ENCODE results near the gene PI4K2A.

Gene PI4K2A

GRCh38 chr10:97708167-97708566 is 67.7 kb downstream of the PI4K2A start:
- H3K4me1 ChIP-seq (ENCODE audit: insufficient read depth, low read length) = peaks cover 2% of the 10 kb centered on the region
- peaks cover 3% of the 10 kb centered on the region for H3K27me3 ChIP-seq (ENCODE audit: insufficient read depth, low read length)
- H2AFZ ChIP-seq (ENCODE audit: low read depth, low read length) = no peak overlapping the region
- no peaks in the 10 kb centered on the region for H3K9me3 ChIP-seq (ENCODE audit: low read length)
- H3K4me3 ChIP-seq (ENCODE audit: low read length) = no peak overlapping the region
- no peaks in the 10 kb centered on the region for H3K36me3 ChIP-seq (ENCODE audit: insufficient read depth, low read length)

DNA sequence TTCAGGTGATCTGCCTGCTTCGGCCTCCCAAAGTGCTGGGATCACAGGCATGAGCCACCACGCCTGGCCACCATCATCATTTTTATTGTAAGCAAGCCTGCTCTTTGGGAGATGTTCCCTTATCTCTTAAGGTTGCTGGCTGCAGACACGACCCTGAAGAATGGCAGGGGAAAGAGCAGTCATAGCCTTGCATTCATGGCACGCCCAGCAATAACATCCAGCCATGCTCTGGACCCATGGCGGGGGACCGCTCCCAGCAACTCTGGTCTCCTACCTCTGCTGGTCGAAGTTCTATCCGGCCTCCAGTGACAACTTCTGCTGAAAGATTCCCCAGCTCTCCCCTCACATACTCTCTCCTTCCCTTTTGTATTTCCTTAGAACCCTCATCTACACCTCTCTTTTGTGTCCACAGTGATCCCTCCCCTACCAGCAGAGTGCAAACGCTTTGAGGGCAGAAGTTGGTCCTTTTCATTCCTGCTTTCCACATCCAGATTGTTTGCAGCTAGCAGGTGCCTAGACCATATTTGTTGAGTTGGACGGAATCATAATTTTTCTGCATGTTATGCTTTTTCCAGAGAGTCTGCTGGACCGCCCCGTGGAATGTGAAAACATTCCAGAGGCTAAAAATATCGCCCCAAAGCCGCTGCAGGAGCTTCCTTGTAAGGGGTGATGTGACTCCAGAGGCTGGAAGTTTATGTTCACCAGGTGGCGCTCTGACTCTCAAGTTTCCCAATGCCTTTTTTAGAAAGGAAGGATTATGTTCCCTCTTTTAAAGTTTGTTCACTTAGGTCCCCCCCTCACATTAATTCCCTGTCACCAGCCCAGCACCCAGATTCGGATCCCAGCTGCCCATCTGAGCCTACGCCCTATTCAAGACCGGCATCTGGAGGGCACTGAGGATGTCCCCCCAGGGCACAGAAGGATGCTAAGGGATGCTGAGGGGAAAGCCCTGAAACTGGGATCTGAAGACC is 68.8 kb downstream of the PI4K2A start:
- Histone ChIP-seq H3K9me3 (ENCODE audit: low read length) (no peaks in the 10 kb centered on the region), H3K4me1 (ENCODE audit: insufficient read depth, low read length) (peaks cover 2% of the 10 kb centered on the region), H3K4me3 (ENCODE audit: low read length) (no peak overlapping the region), H3K27me3 (ENCODE audit: insufficient read depth, low read length) (peaks cover 3% of the 10 kb centered on the region), H2AFZ (ENCODE audit: low read depth, low read length) (no peak overlapping the region), H3K36me3 (ENCODE audit: insufficient read depth, low read length) (no peaks in the 10 kb centered on the region)

GRCh38 chr10:97711640-97712572 is 71.4 kb downstream of the PI4K2A start:
- Histone ChIP-seq H2AFZ (ENCODE audit: low read depth, low read length) (no peak overlapping the region), H3K4me3 (ENCODE audit: low read length) (no peak overlapping the region), H3K9me3 (ENCODE audit: low read length) (no peaks in the 10 kb centered on the region), H3K36me3 (ENCODE audit: insufficient read depth, low read length) (no peaks in the 10 kb centered on the region), H3K27me3 (ENCODE audit: insufficient read depth, low read length) (peaks cover 3% of the 10 kb centered on the region), H3K4me1 (ENCODE audit: insufficient read depth, low read length) (peaks cover 2% of the 10 kb centered on the region)

DNA sequence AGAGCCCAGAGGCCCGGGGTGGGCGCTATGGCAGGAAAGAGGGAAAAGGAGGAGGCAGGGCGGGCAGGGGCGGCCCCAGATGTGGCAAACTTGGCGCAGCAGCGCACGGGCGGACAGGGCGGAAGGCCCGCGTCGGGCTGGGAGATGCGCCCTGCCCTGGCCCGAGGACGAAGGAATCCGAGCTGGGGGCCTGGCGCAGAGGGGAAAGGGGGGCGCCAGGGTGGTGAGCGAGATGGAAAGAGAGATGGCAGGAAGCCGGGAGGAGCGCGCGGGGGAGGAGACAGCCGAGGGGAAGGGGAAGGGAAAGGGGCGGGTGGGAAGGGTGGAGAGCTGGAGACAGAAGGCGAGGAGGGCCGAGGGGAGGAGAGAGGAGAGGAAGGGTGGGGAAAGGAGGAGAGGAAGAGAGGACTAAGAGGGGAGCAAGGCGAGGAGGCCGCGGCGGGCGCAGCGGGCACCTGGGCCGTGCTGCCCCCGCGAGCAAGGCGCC is 72.9 kb downstream of the PI4K2A start, which contains the start of gene MARVELD1:
Gene MARVELD1, plus strand, starts transcription at position 392 of the 487 bp plus-strand sequence. CDS start 147 bp downstream, outside the sequence.
- Histone ChIP-seq H3K27me3 (ENCODE audit: insufficient read depth, low read length) (peaks cover 3% of the 10 kb centered on the region), H3K4me1 (ENCODE audit: insufficient read depth, low read length) (peaks cover 2% of the 10 kb centered on the region), H2AFZ (ENCODE audit: low read depth, low read length) (peak within 1 kb of the TSS; percentile 57), H3K9me3 (ENCODE audit: low read length) (no peaks in the 10 kb centered on the region), H3K36me3 (ENCODE audit: insufficient read depth, low read length) (no peaks in the 10 kb centered on the region), H3K4me3 (ENCODE audit: low read length) (peak within 1 kb of the TSS; percentile 44)

DNA sequence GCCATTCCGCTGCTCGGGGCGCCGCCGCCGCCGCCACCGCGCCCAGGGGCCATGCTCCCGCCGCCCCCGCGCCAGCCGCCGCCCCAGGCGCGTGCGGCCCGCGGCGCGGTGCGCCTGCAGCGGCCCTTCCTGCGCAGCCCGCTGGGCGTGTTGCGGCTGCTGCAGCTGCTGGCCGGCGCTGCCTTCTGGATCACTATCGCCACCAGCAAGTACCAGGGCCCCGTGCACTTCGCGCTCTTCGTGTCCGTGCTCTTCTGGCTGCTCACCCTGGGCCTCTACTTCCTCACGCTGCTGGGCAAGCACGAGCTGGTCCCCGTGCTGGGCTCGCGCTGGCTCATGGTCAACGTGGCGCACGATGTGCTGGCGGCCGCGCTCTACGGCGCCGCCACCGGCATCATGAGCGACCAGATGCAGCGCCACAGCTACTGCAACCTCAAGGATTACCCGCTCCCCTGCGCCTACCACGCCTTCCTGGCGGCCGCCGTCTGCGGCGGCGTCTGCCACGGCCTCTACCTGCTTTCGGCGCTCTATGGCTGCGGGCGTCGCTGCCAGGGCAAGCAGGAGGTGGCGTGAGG is 73.4 kb downstream of the PI4K2A start:
- peaks cover 6% of the 10 kb centered on the region for H3K4me1 ChIP-seq (ENCODE audit: insufficient read depth, low read length)

GRCh38 chr10:97714401-97715258 is 74.2 kb downstream of the PI4K2A start:
- Histone ChIP-seq H3K36me3 (ENCODE audit: insufficient read depth, low read length) (no peaks in the 10 kb centered on the region), H3K4me3 (ENCODE audit: low read length) (peak overlapping the region; percentile 44), H3K27me3 (ENCODE audit: insufficient read depth, low read length) (no peaks in the 10 kb centered on the region), H3K9me3 (ENCODE audit: low read length) (no peaks in the 10 kb centered on the region), H2AFZ (ENCODE audit: low read depth, low read length) (no peak overlapping the region), H3K4me1 (ENCODE audit: insufficient read depth, low read length) (peaks cover 13% of the 10 kb centered on the region)

More for the DNA sequence above, 73.4 kb downstream of the PI4K2A start:
- Histone ChIP-seq H3K9me3 (ENCODE audit: low read length) (no peaks in the 10 kb centered on the region), H3K36me3 (ENCODE audit: insufficient read depth, low read length) (no peaks in the 10 kb centered on the region), H2AFZ (ENCODE audit: low read depth, low read length) (no peak overlapping the region), H3K4me3 (ENCODE audit: low read length) (peak overlapping the region; percentile 44), H3K27me3 (ENCODE audit: insufficient read depth, low read length) (peaks cover 3% of the 10 kb centered on the region)

DNA sequence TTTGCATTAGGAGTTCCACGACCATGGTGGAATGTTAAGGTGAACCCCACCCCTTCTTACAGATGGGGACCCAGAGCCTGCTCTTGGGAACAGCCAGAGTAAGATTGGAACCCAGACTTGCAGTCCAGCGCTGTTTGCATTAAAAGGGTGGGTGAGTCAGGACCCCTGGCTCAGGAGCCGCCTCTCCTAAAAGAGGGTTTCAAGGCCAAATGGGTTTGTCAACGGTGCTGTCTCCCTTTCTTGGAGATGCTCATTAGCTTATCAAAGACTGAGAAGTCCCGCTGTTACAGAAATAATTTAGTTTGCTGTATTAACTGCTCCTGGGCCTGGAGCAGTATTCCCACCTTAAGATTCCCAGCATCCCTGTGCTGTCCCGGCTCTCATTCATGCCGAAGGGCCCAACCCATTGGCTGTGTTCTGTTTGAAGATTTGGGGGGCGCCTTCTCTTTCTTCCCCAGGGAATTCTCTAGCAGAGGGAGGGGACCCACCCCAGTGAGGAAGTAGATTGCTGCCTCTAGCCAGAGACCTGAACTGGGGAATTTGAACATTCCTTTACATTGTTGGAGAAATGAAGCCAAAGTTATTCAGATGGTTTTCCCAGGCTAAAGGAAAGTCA is 74.9 kb downstream of the PI4K2A start:
- no peaks in the 10 kb centered on the region for H3K9me3 ChIP-seq (ENCODE audit: low read length)
- H3K36me3 ChIP-seq (ENCODE audit: insufficient read depth, low read length) = no peaks in the 10 kb centered on the region
- no peak overlapping the region for H3K4me3 ChIP-seq (ENCODE audit: low read length)
- H2AFZ ChIP-seq (ENCODE audit: low read depth, low read length) = no peak overlapping the region
- no peaks in the 10 kb centered on the region for H3K27me3 ChIP-seq (ENCODE audit: insufficient read depth, low read length)
- H3K4me1 ChIP-seq (ENCODE audit: insufficient read depth, low read length) = peaks cover 13% of the 10 kb centered on the region

DNA sequence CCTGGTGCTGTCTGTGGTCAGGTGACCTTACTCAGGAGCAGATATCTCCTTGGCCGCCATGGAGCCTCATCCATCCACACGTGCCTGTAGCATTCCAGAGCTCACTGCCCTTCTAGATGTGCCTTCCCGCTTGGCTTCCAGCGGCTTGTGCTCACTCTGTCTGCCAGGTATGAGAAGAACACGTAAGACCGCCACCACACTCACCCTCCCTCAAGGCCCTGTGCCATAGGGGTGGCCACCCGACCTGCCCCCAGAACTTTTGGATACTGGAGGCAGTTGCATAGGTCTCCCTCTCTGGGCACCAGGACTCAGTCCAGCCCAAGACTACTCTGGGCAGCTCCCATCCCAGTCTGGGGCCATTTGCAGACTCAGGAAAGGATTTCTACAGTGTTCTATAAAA is 77.2 kb downstream of the PI4K2A start:
- peaks cover 13% of the 10 kb centered on the region for H3K4me1 ChIP-seq (ENCODE audit: insufficient read depth, low read length)
- H3K9me3 ChIP-seq (ENCODE audit: low read length) = no peaks in the 10 kb centered on the region
- H3K4me3 ChIP-seq (ENCODE audit: low read length) = no peak overlapping the region
- H3K27me3 ChIP-seq (ENCODE audit: insufficient read depth, low read length) = no peaks in the 10 kb centered on the region
- H2AFZ ChIP-seq (ENCODE audit: low read depth, low read length) = no peak overlapping the region
- H3K36me3 ChIP-seq (ENCODE audit: insufficient read depth, low read length) = no peaks in the 10 kb centered on the region

DNA sequence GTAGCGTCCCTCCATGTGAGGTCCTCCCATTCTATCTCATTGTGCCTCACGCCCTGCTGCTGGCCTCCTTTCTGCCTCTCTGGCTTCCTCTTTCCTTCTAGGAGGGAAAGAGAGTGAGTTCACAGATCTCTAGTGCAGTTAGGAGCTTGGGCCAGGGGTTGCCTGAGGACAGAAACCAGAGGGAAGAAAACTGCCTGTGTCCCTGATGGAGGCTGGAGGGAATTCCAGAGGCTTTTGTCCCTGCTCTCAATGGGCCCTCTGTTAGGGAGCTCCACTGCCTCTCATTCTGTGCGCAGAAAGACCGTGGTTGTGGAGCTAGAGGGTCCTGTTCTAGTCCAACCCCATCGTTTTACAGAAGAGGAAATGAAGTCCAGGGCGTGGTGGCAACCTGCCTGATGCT is 77.7 kb downstream of the PI4K2A start:
- H3K9me3 ChIP-seq (ENCODE audit: low read length) = no peaks in the 10 kb centered on the region
- no peak overlapping the region for H3K4me3 ChIP-seq (ENCODE audit: low read length)
- H2AFZ ChIP-seq (ENCODE audit: low read depth, low read length) = no peak overlapping the region
- peaks cover 11% of the 10 kb centered on the region for H3K4me1 ChIP-seq (ENCODE audit: insufficient read depth, low read length)
- H3K27me3 ChIP-seq (ENCODE audit: insufficient read depth, low read length) = no peaks in the 10 kb centered on the region
- no peaks in the 10 kb centered on the region for H3K36me3 ChIP-seq (ENCODE audit: insufficient read depth, low read length)

DNA sequence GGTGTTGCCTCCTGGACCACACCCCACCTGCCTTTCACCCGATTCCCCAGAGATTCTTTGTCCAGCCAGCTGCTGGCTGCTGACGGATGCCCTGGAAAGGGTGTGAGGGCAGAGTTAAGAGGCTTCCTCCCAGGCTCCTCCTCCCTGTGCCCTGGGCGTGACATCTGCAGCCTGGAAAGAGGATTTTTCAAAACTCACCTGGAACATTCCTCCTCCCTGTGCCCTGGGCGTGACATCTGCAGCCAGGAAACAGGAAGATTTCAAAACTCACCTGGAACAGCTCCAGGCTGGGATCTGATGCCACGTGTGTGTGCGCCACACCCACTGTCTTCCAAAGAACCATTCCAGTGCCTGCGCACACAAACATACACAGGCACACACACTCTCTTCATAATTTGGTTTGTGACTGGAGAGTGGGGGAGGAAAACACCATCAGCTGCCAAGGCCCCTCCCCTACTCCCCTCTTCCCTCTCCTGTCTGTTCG is 78.2 kb downstream of the PI4K2A start:
- Histone ChIP-seq H2AFZ (ENCODE audit: low read depth, low read length) (no peak overlapping the region), H3K36me3 (ENCODE audit: insufficient read depth, low read length) (no peaks in the 10 kb centered on the region), H3K4me3 (ENCODE audit: low read length) (no peak overlapping the region), H3K4me1 (ENCODE audit: insufficient read depth, low read length) (peaks cover 11% of the 10 kb centered on the region), H3K27me3 (ENCODE audit: insufficient read depth, low read length) (no peaks in the 10 kb centered on the region), H3K9me3 (ENCODE audit: low read length) (no peaks in the 10 kb centered on the region)

DNA sequence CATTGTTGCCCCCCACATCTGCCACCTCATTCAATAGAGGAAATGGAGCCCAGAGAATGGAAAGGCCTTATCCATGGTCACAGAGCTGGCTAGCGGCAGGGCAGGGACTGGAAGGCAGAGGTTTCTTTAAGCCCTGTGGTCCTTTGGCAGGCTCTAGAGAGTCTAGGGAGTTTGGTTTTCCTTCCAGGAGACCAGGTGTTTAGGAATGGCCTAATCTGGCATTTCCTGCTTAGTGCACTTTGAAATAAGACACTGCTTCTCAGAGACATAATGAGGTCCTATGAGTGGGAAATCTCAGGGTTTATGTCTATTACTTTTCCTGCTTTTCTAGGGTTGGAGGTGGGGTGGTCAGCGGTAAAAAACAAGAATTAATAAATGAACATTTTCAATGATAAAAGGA is 79.1 kb downstream of the PI4K2A start:
- Histone ChIP-seq H2AFZ (ENCODE audit: low read depth, low read length) (no peak overlapping the region), H3K36me3 (ENCODE audit: insufficient read depth, low read length) (no peaks in the 10 kb centered on the region), H3K9me3 (ENCODE audit: low read length) (no peaks in the 10 kb centered on the region), H3K4me1 (ENCODE audit: insufficient read depth, low read length) (peaks cover 11% of the 10 kb centered on the region), H3K27me3 (ENCODE audit: insufficient read depth, low read length) (no peaks in the 10 kb centered on the region), H3K4me3 (ENCODE audit: low read length) (no peak overlapping the region)

All from neuron (in vitro differentiated cells).